SW480 (cell line): ENCODE results near the gene KMT5C.
"Not testable (repeated sequence)": the region's sequence is repeated elsewhere in the genome, so short reads cannot be mapped to it uniquely, and the experiment has no call there.

Experiments
- DNase-seq: peaks from one replicate; pipeline ENCODE4 v3.0.0-alpha.2; 2016; ENCODE audit warnings: low spot score

The KMT5C gene

DNA sequence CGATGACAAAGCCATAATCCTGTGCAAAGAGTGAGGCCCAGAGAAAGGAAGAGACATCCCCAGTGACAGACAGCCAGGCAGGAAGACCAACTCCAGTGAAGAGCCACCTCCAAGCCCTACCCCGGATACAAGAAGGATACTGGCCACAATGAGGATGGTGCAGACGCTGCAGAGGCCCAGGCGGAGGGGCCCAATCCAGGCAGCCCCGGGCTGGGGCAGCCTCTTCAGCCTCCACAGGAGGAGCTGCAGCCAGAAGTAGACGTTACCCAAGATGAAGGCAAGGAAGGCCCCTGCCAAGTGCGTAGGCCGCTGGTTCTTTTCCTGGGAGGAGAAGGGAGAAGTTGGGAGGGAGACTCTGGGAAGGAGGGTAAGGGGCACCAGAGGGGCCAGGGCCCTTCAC, 23.0 kb upstream of the KMT5C start:
- no peak for DNase-seq

DNA sequence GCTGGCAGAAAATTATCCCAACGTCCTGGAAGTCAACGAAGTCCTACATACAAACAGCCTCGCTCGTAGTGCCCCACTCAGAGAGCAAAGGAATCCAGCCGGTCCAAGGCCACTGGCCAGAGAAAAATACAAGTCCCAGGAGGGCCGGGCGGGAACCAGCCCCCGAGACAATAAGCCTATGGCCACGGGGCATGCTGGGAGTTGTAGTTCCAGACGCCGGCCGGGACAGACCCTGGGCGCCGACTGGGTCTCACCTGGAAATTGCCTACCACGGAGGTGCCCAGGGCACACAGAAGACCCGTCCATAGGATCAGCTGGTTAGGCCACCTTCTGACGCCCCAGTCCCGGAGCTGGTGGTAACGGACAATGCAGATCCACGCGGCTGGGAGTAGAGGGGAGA, 19.9 kb upstream of the KMT5C start:
- no peak for DNase-seq

DNA sequence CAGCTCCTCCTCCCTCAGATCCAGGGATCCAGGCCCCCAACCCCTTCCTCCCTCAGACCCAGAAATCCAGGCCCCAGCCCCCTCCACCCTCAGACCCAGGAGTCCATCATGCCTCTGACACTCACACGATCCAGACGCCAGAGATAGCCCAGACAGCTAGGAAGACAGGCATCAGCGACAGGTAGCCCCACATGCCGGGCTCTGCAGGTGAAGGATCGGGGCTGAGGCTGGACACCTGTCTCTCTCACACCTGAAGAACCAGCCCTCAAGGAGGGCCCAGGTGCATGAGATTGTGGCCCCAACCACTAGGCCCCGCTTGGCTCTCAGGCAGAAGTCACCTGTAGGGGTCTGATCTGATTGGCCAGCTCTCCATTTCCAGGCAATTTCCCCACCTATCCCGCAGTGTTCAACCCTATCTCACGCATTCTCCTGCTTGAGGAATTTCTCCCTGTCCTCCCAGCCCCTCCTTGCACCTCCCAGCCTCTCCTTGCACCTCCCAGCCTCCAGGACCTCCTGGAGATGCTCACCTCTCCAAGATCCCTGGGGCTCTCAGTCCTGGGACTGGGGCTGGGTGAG, 18.7 kb upstream of the KMT5C start:
- DNase-seq, result no peak

DNA sequence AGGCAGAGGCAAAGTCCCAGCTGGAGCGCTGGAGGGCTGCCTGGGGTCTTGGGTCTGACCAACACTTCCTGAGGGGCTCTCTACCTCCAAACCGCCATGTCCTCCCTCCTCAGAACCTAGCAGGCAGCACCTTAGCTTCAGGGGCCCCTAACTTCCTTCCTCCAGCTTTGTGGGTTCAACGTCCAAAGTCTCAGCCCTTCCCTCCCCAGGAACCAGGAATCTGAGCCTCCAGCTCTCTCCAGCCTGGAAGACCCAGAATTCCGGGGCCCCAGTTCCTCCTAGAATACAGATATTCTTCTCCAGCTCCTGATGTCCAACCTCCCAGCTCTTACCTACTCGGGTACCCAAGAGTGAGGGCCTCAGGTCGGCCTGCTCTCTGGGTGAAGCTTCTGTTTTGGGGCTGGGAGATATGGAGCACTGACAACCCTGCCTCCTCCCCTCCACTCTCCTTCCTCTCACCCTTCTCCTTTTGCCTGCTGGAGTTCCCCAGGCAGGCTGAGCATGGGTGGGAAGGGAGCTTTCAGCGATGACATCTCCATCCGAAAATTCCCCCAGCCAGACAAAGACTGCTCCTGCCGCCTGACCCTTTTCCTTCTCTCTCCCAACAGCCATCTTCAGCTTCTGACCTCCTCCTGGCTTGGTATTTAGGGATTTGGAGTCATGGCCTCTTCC, 18.1 kb upstream of the KMT5C start:
- no peak for DNase-seq

DNA sequence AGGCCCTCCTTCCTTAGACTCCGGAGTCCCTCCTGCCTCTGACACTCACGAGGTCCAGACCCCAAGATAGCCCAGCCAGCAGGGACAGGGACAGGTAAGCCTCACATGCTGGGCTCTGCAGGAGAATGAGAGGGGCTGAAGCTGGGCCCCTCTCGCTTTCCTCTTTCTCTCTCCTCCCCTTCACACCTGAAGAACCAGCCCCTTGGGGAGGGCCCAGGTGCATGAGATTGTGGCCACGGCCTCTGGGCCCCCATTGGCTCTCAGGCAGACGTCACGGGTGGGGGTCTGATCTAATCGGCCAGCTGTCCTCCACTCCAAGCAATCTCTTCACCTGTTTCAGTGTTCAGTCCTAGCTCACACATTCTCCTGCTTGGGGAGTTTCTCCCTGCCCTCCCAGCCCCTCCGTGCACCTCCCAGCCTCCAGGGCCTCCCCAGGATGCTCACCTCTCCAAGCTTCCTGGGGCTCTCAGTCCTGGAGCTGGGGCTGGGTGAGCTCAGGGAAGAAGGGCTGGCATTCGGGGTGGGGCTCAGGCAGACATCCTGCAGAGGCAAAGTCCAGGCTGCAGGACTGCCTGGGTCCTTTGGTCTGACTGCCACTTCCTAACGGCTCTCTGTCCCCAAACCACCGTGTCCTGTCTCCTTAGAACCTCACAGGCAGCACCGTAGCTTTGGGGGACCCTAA, 17.3 kb upstream of the KMT5C start:
- no peak for DNase-seq

DNA sequence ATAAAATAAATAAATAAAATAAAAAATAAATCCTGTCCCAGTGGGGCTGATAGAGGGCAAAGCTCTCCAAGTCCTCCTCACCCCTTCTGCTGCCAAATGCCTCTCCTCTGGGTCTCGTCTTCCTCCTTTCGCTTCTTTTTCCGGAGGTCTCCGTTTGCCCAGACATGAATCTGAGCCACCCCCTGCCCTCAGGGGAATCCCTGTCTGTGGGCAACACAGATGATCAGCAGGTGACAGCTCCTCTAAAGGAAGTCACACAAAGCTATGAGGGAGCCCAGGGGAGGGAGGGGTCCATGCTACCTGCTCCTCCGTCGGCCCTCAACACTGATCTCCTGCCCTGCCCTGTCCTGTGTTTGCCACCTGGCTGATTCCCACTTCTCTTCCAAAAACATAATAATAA, 15.0 kb upstream of the KMT5C start:
- DNase-seq, result no peak

DNA sequence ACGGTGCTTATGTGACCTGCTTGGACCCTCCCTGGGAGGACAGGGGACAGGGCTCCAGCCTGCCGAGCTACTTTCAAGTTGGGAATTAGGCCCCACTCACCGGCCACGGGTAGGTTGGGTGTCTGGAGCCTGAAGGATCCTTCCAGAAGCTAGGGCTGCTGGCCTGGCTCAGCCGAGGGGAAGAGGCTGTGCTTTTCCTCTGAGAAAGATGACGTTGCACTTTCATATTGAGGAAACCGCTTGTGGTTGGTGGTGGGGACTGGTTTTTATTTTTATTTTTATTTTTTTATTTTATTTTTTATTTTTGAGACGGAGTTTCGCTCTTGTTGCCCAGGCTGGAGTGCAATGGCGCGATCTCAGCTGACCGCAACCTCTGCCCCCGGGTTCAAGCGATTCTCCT, 14.5 kb upstream of the KMT5C start, which contains the start of gene TMEM150B:
TMEM150B (minus strand) TSS at position 170 of the 400 bp plus-strand sequence. CDS start 4,305 bp downstream, outside the sequence.
- DNase-seq, result no peak

DNA sequence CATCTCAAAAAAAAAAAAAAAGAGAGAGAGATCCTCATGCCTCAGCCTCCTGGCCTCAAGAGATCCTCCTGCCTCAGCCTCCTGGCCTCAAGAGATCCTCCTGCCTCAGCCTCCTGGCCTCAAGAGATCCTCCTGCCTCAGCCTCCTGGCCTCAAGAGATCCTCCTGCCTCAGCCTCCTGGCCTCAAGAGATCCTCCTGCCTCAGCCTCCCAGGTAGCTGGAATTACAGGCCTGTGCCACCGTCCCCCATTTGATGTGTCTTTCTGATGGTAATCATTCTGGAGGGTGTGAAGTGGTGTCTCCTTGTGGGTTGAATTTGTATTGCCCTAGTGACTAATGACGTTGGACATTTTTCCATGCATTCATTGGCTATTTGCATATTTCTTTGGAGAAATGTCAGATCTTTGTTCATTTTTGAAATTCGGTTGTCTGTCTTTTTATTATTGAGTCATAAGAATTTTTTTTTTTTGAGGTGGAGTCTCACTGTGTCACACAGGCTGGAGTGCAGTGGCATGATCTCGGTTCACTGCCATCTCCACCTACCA, 10.8 kb upstream of the KMT5C start:
- DNase-seq, result not testable (repeated sequence)

DNA sequence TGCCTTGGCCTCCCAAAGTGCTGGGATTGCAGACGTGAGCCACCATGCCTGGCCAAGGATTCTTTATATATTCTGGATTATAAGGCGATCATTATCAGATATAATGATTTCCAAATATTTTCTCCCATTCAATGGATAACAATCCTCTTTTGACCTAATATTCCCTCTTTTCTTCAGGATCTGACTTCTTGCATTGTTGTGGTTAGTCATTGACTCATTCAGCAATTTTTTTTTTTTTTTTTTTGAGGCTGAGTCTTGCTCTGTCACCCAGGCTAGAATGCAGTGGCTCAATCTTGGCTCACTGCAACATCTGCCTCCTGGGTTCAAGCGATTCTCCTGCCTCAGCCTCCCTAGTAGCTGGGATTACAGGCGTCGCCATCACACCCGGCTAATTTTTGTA, 9.9 kb upstream of the KMT5C start:
- not testable (repeated sequence) for DNase-seq

DNA sequence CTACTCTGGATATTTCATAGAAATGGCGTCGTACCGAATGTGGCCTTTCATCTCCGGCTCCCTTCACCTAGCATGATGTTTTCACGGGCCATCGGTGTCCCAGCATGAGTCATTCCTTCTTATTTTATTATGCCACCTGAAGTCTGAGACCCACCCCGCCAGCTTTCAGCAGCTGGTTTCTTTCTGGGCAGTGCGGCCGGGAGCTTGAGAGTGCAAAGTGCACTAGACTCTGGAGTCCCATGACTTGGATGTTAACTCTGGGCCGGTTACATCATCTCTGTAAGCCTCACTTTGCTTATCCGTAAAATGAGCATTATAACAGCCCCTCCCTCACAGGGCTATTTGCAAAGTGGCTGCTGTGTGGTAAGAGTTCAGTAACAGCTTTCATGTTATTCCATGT, 5.8 kb upstream of the KMT5C start:
- peak; percentile 98 for DNase-seq

DNA sequence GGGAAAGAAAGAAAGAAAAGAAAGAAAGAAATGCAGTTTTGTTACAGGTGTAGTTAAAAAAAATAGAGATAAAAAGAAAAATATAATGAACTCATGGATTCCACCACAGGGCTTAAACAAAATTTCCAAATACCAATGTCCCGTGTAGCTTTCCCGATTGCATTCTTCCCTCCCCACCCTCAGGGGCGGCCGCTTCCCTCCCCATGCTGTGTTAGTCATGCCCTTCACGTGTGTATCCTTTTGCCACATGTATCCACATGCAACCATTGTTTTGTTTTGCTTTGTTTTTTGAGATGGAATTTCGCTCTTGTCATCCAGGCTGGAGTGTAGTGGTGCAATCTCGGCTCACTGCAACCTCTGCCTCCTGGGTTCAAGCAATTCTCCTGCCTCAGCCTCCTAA, 3.6 kb upstream of the KMT5C start:
- DNase-seq, result no peak

DNA sequence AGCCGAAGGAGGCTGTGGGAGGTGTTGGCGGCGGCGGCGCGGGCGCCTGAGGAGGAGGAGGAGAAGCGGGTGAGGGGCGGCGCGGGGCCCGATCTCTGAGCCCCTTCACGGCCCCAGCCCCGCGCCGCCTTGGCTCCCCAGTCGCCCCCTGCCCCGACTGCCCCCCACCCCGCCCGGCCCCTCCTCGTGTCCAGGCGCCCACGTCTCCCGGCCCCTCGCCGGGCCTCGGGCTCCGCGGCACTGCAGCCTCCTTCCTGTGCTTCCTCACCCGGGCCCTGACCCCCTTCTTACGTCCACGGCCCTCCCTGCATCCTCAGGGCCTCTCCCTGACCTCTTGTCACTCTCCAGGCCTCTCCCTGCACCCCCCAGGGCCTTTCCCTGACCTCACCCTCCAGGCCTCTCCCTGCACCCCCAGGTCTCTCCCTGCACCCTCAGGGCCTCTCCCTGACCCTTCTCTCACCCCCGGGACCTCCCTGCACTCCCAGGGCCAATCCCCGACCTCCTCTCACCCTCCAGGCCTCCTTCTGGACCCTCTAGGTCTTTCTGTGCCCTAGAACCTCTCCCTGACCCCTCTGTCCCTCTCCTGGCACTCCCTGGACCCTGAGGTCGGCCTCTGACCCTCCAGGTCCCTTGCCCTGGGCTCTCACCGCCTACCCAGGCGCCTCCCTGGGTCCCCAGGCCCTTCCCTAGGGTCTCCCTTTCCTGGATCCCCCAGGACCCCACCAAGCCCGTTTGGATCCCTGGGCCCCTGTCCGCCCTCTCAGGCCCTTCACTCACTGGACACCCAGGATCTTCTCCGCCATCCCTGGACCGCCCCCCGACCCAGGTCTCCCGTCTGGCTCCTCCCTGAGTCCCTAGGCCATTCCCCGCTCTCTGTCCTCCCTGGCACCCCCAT, 460 bp downstream of the KMT5C start:
- DNase-seq, result no peak

DNA sequence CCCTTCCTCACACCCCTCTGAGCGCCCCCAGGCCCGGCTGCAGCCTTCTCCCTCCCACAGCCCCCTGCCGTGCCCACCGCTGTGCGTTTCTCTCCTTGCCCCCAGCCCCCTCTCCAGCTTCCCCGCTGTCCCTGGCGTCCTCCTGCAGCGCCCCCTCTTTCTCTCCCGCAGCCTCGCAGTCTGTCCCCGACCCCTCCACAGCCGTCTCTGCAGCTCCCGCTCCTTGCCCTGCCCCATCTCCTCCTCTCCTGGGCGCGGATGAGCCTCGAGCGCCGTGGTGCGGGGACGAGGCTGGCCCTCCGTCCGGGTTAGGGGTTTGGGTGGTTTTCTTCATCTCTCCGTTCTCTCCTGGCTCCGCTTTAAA, 1.1 kb downstream of the KMT5C start:
- no peak for DNase-seq

DNA sequence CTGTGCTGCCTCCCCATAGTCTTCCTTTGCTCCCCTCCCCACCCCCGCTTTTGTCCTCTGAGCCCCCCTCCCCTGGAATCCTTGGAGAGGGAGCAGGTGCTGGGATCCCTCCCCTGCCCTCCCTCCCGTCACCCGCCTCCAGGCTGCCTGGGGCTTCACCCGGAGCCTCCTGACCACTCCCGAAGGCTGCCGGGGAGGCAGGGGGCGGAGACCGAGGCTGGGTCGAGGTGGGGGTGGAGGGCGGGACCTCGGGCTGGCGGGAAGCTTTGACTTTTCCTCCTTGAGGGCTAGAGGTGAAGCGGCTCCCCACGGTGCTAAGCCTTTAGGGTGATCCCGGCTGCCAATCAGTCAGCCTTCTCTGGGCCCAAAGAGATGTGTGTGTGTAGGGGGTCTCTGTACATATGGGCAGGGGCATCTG, 1.5 kb downstream of the KMT5C start:
- DNase-seq, result peak; percentile 77

DNA sequence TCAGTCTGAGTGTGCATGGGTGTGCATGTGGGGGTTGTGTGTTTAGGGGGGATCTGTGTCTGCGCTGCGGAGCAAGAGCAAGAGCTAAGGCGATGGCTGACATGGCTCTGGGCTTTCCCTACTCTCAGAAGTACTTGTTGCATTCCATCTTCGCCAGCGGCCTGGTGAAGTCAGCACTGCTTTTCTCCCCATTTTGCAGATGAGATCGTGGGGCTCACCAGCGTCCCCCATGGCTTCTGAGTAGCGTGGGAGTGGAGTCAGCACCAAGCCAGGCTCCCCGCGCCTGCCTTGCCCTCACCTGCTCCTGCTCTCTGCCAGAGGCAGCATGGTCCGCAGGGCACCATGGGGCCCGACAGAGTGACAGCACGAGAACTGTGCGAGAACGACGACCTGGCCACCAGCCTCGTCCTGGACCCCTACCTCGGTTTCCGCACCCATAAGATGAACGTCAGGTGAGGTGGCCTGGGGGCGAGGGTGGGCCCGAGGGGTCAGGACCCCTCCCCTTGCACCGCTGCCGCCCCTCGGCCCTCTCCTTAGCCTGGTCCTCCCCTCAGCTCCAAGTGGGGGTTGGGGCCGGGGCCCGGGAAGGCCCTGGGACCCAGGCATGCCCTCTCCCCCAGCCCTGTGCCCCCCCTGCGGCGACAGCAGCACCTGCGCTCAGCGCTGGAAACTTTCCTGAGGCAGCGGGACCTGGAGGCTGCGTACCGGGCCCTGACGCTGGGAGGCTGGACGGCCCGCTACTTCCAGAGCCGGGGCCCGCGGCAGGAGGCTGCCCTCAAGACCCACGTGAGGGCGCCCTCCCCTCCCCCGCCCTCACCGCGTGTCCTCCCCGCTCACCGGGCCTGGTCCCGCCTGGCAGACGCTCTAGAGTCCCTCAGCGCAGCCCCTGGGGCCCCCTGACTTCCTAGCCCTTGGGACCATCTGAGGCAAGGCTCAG, 2.2 kb downstream of the KMT5C start:
- no peak for DNase-seq

DNA sequence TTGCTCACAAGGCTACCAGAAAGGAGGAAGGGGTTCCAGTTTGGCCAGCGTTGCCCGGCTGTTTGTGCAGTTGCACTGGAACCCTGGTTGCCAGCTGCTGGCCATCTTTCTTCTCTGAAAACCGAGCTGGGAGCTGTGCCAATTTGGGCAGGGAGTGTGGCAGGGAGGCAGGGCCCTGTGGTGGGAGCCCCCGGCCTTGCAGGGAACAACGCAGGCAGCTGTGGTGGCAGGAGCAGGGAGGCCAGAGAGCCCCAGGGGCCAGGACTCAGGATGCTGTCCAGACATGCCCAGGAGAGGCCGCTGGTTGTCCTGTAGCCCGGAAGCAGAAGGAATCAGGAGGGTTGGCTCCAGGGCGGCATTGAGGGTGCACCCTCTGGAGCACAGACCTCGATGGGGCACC, 4.8 kb downstream of the KMT5C start:
- DNase-seq, result no peak

DNA sequence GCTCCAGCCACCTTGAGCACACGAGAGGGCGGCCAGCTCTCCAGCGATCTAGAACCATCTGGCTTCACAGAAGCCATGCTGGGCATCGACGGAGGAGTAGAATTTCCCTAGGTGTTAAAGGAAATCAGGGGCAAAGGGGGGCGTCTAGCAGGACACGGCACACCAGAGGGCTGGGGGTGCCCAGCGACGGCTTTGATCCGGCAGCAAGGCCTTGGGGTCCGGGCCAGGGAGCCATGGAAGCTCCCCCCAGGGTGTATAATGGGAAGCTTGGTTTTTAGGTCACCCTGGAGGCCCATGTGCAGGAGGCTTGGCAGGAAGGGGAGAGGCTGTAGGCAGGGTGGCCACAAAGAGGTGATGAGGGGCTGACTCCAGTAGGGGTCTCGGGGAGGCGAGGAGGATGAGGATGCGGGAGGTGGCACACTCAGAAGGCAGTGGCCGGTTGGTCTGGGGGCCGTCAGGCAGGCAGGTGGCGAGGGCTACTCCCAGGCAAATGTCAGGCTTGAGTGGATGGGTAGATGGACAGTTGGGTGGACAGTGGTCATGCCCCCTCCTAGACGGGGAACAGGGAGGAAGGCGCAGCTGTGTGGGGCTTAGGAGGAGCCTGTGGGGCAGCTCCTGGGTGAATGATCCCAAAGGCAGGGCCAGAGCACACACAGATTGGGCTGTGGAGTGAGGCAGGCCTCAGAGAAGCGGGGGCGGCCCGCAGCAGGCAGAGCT, 5.6 kb downstream of the KMT5C start:
- no peak for DNase-seq

DNA sequence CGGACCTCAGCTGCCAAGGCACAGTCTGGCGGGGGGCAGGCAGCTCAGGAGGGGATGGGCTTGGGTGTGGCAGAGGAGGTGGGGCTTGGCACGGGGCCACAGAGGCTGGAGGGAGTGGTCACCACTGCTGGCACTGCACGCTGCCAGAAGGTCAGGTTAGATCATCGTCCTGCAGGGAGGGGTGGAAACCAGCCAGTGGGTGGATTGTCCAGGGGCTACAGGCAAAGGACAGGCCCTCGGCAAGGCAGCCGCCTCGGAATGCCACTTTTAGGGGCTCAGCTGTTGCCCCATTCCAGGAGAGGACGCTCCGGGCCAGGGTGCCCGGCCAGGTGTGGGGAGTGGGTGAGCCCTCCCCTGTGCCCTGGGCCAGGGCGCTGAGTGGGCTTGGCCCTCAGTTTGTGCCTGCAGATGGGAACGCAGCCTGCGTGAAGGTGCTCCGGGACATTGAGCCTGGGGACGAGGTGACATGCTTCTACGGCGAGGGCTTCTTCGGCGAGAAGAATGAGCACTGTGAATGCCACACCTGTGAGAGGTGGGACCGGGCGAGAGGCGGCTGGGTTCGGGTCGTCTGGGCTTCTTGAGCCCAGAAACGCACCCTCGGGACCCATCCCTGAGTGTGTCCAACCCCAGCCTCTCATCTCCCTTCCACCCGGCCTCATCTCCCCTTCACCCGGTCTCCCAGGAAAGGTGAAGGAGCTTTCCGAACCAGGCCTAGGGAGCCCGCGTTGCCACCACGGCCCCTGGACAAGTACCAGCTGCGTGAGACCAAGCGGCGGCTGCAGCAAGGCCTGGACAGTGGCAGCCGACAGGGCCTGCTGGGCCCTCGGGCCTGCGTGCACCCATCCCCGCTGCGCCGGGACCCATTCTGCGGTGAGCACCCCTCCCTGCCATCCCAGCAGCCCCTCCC, 6.4 kb downstream of the KMT5C start:
- DNase-seq, result peak; percentile 82

DNA sequence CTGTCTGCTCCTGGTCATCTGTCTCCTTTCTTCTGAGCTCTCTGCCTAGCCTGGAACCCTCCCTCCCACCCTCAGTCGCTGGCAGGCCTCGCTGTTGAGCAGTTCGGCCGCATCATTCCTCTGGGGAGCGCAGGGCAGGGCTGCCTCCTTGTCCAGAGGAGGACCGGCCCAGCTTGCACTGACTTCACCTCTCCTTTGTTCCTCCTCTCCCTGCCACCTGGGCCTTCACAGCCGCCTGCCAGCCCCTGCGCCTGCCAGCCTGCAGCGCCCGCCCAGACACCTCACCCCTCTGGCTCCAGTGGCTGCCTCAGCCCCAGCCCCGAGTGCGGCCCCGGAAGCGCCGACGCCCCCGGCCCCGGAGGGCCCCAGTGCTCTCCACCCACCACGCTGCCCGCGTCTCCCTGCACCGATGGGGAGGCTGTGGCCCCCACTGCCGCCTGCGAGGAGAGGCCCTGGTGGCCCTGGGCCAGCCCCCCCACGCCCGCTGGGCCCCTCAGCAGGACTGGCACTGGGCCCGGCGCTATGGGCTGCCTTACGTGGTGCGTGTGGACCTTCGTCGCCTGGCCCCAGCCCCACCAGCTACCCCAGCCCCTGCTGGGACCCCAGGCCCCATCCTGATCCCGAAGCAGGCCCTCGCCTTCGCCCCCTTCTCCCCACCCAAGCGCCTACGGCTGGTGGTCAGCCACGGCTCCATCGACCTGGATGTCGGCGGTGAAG, 7.2 kb downstream of the KMT5C start:
- no peak for DNase-seq
